PC-9 (cell line): ENCODE results near the gene PCID2. TPM values are rescaled to one million over a fixed set of nuclear protein-coding genes. Genes with fewer than 3 reads are reported as not detected.

ENCODE experiments used
- BruUV-seq: library from RNA; stranded (reverse); fragments of 400-500 nt; replicated peaks from 2 replicates; lab custom pipeline; 2021; lab: Mats Ljungman, UMichigan
- CTCF ChIA-PET: fragments of 300-600 bp; sonication (Branson Sonifier 250); formaldehyde crosslinking; loops from one replicate; lab custom pipeline; 2022; ENCODE audit warnings: antibody characterized with exemption; lab: Charles Lee
- POLR2A ChIA-PET: fragments of 300-600 bp; sonication (Branson Sonifier 250); formaldehyde crosslinking; loops from one replicate; lab custom pipeline; 2022; ENCODE audit warnings: antibody characterized with exemption; ENCODE audit not compliant: unreplicated experiment; lab: Charles Lee
- DNase-seq, 2 experiments: peaks; one replicate each; pipeline versions ENCODE4 v3.0.0 to v3.0.0-alpha.2; 2015 to 2022; ENCODE audit warnings: mixed read lengths in 1 of 2
- H2AFZ ChIP-seq: fragments of 200-600 bp; sonication (generic); 2 replicates; pipeline ENCODE4 v1.8.1; 2017; ENCODE audit warnings: antibody characterized with exemption
- H3F3A ChIP-seq: fragments of 200-600 bp; sonication (generic); 2 replicates; pipeline ENCODE4 v1.8.1; 2017; ENCODE audit warnings: antibody characterized with exemption, mild to moderate bottlenecking, low read depth; ENCODE audit not compliant: insufficient read depth
- H3K27ac ChIP-seq: fragments of 200-600 bp; sonication (generic); 2 replicates; pipeline ENCODE4 v1.6.1; 2016; ENCODE audit warnings: mixed run types
- H3K27me3 ChIP-seq: fragments of 200-600 bp; sonication (generic); 2 replicates; pipeline ENCODE4 v1.6.1; 2016; ENCODE audit warnings: low read depth, mixed run types; ENCODE audit not compliant: insufficient read depth
- H3K36me3 ChIP-seq: fragments of 200-600 bp; sonication (generic); 2 replicates; pipeline ENCODE4 v1.6.1; 2016; ENCODE audit warnings: low read depth, mixed run types
- H3K4me1 ChIP-seq: fragments of 200-600 bp; sonication (generic); replicated peaks from 2 replicates; pipeline ENCODE4 v1.6.1; 2016; ENCODE audit warnings: mixed run types; ENCODE audit not compliant: insufficient read depth
- H3K4me2 ChIP-seq: fragments of 200-600 bp; sonication (generic); 2 replicates; pipeline ENCODE4 v1.6.1; 2017; ENCODE audit warnings: mixed run types
- H3K4me3 ChIP-seq: fragments of 200-600 bp; sonication (generic); 2 replicates; pipeline ENCODE4 v1.6.1; 2016; ENCODE audit warnings: mixed run types
- H3K79me2 ChIP-seq: fragments of 200-600 bp; sonication (generic); 2 replicates; pipeline ENCODE4 v1.6.1; 2017; ENCODE audit warnings: low read depth, mixed run types
- H3K9me2 ChIP-seq: fragments of 200-600 bp; sonication (generic); 2 replicates; pipeline ENCODE4 v1.8.1; 2017; ENCODE audit warnings: mild to moderate bottlenecking; ENCODE audit not compliant: insufficient read depth
- H3K9me3 ChIP-seq: fragments of 200-600 bp; sonication (generic); 2 replicates; pipeline ENCODE4 v1.8.1; 2016; ENCODE audit warnings: low read depth; ENCODE audit not compliant: insufficient read depth
- H4K20me1 ChIP-seq: fragments of 200-600 bp; sonication (generic); 2 replicates; pipeline ENCODE4 v1.8.1; 2017; ENCODE audit not compliant: insufficient read depth
- EZH2 ChIP-seq: fragments of 200-600 bp; sonication (generic); IDR thresholded peaks from 2 replicates; pipeline ENCODE4 v1.8.0; 2017; ENCODE audit warnings: antibody characterized with exemption, low read depth
- intact Hi-C: fragments of 100-400 bp; cut with micrococcal nuclease; formaldehyde crosslinking; loops from one replicate; pipeline ENCODE4 v1.10.0; 2022; ENCODE audit not compliant: unreplicated experiment
- total RNA-seq: library from RNA; stranded (reverse); gene quantifications from 2 replicates; pipeline ENCODE4 v1.2.3, GENCODE V29; 2021
- TF ChIP-seq, protein P1 (sequence below): fragments of 200-600 bp; sonication (generic); conservative IDR thresholded peaks from 2 replicates; pipeline ENCODE4 v1.6.1; 2017; ENCODE audit warnings: mixed run types, antibody characterized with exemption, mild to moderate bottlenecking, moderate library complexity

Gene PCID2
- total RNA-seq, 1 experiment from 2014 or later: 71.8 TPM

DNA sequence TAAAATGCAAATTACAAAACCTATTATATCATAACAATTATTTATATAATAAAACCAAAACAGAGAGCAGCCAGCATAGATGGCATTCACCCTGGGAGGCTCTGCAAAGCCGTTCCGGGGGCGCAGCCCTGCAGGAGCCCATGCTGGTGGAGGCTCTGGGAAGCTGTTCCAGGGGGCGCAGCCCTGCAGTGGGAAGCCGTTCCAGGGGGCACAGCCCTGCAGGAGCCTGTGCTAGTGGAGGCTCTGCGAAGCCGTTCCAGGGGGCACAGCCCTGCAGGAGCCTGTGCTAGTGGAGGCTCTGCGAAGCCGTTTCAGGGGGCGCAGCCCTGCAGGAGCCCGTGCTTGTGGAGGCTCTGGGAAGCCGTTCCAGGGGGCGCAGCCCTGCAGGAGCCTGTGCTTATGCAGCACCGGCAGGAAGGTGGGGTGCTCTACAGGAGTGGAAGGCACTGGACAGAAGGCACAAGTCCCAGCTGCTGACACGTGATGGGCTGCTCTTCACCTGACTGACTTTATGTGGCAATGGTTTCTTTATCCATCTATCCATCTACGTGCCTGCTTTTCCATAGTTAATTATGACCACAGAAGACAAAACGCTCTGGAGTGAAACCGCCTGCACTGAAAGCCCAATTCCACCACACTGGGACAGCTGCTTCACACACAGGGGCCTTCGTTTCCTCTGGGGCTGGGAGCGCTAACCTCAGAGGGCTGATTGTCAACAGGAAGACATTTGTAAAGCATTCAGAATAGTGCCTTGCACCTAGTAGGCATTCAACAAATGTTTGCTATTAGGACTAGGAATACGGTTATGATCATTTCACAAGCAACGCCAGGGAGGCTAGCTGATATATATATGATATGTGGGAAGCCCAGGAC lies 23.7 kb downstream of the PCID2 start:
- CTCF ChIA-PET: interaction anchor here (0.6 kb wide), 1 partner anchor 402 kb away, joined by 8 read pairs; no protein-coding TSS in a partner anchor
- H3K4me1 ChIP-seq: peaks cover 18% of the 10 kb centered on the region
- no peak overlapping the region for H3K4me2 ChIP-seq
- H3K27me3 ChIP-seq: no peaks in the 10 kb centered on the region
- TF ChIP-seq EZH2: no peak
- TF ChIP-seq, protein P1, sequence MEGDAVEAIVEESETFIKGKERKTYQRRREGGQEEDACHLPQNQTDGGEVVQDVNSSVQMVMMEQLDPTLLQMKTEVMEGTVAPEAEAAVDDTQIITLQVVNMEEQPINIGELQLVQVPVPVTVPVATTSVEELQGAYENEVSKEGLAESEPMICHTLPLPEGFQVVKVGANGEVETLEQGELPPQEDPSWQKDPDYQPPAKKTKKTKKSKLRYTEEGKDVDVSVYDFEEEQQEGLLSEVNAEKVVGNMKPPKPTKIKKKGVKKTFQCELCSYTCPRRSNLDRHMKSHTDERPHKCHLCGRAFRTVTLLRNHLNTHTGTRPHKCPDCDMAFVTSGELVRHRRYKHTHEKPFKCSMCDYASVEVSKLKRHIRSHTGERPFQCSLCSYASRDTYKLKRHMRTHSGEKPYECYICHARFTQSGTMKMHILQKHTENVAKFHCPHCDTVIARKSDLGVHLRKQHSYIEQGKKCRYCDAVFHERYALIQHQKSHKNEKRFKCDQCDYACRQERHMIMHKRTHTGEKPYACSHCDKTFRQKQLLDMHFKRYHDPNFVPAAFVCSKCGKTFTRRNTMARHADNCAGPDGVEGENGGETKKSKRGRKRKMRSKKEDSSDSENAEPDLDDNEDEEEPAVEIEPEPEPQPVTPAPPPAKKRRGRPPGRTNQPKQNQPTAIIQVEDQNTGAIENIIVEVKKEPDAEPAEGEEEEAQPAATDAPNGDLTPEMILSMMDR: no peak
- H3K4me3 ChIP-seq: no peak overlapping the region
- POLR2A ChIA-PET: interaction anchor here (0.7 kb wide), 1 partner anchor 310 kb away, joined by 3 read pairs; no protein-coding TSS in a partner anchor
- no peak overlapping the region for H2AFZ ChIP-seq
- H3F3A ChIP-seq: peaks cover 25% of the 10 kb centered on the region
- H3K9me2 ChIP-seq: no peaks in the 10 kb centered on the region
- peaks cover 54% of the 10 kb centered on the region for H3K36me3 ChIP-seq
- peaks cover 23% of the 10 kb centered on the region for H3K79me2 ChIP-seq
- peaks cover 9% of the 10 kb centered on the region for H4K20me1 ChIP-seq
- BruUV-seq: no TSS peak
- no peaks in the 10 kb centered on the region for H3K9me3 ChIP-seq
- intact Hi-C loops: no loop called here
- H3K27ac ChIP-seq: no peak overlapping the region
- DNase-seq: no peak

DNA sequence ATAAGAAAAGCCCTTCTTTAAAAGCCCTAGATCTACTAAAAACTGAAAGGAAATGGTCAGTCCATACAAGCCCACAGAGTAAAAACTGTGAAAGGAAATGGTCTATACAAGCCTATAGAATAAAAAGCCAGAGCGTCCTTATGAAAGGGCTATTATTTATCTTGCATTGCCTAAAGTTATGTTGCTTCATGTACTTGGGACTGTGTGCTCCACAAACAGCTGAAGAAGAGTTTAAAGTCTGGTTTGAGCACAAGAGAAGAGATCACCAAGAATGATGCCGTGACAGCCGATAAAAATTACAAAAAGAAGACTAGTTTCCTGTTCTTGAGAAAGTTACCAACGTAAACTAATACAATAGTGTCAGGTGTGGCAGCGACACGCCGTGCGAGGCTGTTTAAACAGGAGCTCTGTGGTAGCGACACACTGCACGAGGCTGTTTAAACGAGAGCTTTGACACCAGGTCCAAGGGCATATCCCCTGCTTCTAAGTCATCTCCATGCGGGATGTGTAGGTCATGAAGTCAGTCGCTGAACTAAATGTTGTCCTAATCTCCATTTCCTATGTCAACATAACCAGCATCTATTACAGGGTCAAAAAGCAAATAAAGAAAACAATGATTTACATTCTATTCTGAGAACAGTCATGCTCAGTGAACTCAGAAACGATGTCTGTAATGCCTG lies 24.9 kb downstream of the PCID2 start:
- Histone ChIP-seq H3K4me2 (no peak overlapping the region), H3K27me3 (no peaks in the 10 kb centered on the region), H4K20me1 (peaks cover 11% of the 10 kb centered on the region), H3K36me3 (peaks cover 51% of the 10 kb centered on the region), H2AFZ (no peak overlapping the region), H3K9me3 (no peaks in the 10 kb centered on the region), H3K27ac (no peak overlapping the region), H3K79me2 (peaks cover 23% of the 10 kb centered on the region), H3K9me2 (no peaks in the 10 kb centered on the region), H3F3A (peaks cover 17% of the 10 kb centered on the region), H3K4me3 (no peak overlapping the region), H3K4me1 (peaks cover 18% of the 10 kb centered on the region)
- TF ChIP-seq EZH2: no peak
- TF ChIP-seq, protein P1: no peak
- CTCF ChIA-PET: no interaction called here
- no peak for DNase-seq
- intact Hi-C loops: no loop called here
- POLR2A ChIA-PET: no interaction called here
- BruUV-seq: no TSS peak

DNA sequence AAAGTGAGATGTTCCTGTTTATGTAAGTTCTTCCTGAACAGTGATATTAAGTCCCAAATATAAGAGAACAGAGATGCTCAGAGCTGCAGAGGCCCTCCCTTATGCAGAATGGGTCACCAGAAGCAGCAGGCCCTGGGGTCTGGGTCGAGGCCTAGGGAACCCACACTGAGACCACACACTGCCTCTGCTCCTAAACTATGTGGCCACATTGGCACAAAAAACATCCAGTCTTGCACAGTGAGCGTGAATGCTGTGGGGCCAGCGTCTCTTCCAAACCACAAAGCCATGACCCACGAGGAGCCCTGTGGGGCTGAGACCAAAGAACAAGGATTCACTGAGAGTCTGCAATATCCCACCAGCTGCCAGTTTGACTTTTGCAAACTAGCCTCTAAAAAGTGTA lies 26.4 kb downstream of the PCID2 start:
- Histone ChIP-seq H3K9me3 (no peaks in the 10 kb centered on the region), H3K27ac (no peak overlapping the region), H3K4me3 (no peak overlapping the region), H2AFZ (no peak overlapping the region), H4K20me1 (peaks cover 10% of the 10 kb centered on the region), H3K4me1 (peaks cover 5% of the 10 kb centered on the region), H3F3A (peaks cover 5% of the 10 kb centered on the region), H3K79me2 (peaks cover 22% of the 10 kb centered on the region), H3K9me2 (no peaks in the 10 kb centered on the region), H3K27me3 (no peaks in the 10 kb centered on the region), H3K36me3 (peaks cover 59% of the 10 kb centered on the region), H3K4me2 (no peak overlapping the region)
- ChIA-PET CTCF (no interaction called here), POLR2A (no interaction called here)
- intact Hi-C loops: no loop called here
- no TSS peak for BruUV-seq
- DNase-seq: no peak
- no peak for TF ChIP-seq EZH2
- TF ChIP-seq, protein P1: no peak
